Measurements from ENCODE around the gene ZNF888.
A peak's percentile ranks its signal among the peaks of the same experiment; 100 is the strongest.
"Not testable (repeated sequence)": the region's sequence is repeated elsewhere in the genome, so short reads cannot be mapped to it uniquely, and the experiment has no call there.

The ZNF888 gene

DNA sequence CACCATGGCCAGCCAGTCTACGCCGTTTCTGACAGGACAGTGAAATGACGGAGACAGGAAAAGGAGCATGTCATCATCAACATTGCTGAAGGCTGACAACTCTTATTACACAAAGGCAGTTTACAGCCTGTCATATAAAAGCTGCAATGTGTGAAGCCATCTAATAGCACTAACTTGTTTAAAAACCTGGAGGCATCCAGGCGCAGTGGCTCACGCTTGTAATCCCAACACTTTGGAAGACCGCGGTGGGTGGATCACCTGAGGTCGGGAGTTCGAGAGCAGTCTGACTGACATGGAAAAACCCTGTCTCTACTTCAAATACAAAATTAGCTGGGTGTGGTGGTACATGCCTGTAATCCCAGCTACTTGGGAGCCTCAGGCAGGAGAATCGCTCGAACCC is 55.2 kb downstream of the ZNF888 start:
- not testable (repeated sequence) for DNase-seq

GRCh38 chr19:52857378-52858191 is 65.6 kb downstream of the ZNF888 start, which contains the start of gene ZNF468:
ZNF468 (minus strand) TSS chr19:52857619; CDS start chr19:52854272, 3,347 bp downstream.
- DNase-seq: peak; percentile 76

GRCh38 chr19:52856540-52857377 is 66.5 kb downstream of the ZNF888 start:
- DNase-seq: not testable (repeated sequence)

All from stimulated activated CD8-positive, alpha-beta memory T cell treated with anti-CD3 and anti-CD28 coated beads, Interleukin-4, amount 100 ng/mL, for 48 hours (primary cell).